Natural killer cell (primary cell): ENCODE data around the gene CD8A. TPM values are rescaled to one million over a fixed set of nuclear protein-coding genes. Genes with fewer than 3 reads are reported as not detected.

Experiments
- ATAC-seq, 3 donors: fragments of 150-1000 bp in 2 of 3; fragments of 200-7000 bp in 1 of 3; cut with Tn5 transposase; 1 replicate in 1 of 3; 2 replicates in 2 of 3; pipeline ENCODE4 v1.10.0; 2021; ENCODE audit warnings: mild to moderate bottlenecking in 2 of 3, moderate library complexity in 2 of 3
- DNase-seq, 2 donors: peaks; one replicate each; pipeline versions ENCODE4 v3.0.0 to v3.0.0-alpha.2; 2013 to 2021; ENCODE audit warnings: mixed read lengths in 1 of 2
- H3K27ac ChIP-seq: one replicate; pipeline ENCODE4 v1.5.1; 2013; ENCODE audit warnings: mild to moderate bottlenecking, low read length
- H3K27me3 ChIP-seq: one replicate; pipeline ENCODE4 v1.6.1; 2013; ENCODE audit warnings: low read length; ENCODE audit not compliant: control insufficient read depth, insufficient read depth
- H3K36me3 ChIP-seq: one replicate; pipeline ENCODE4 v1.6.1; 2013; ENCODE audit warnings: low read length; ENCODE audit not compliant: control insufficient read depth, insufficient read depth
- H3K4me1 ChIP-seq: one replicate; pipeline ENCODE4 v1.6.1; 2013; ENCODE audit warnings: low read length; ENCODE audit not compliant: control insufficient read depth, insufficient read depth
- H3K4me3 ChIP-seq: one replicate; pipeline ENCODE4 v1.5.1; 2013; ENCODE audit warnings: low read length
- H3K9me3 ChIP-seq: one replicate; pipeline ENCODE4 v1.6.1; 2013; ENCODE audit warnings: low read length; ENCODE audit not compliant: control insufficient read depth, insufficient read depth
- H3K27ac Mint-ChIP-seq, 2 donors: one replicate each; pipeline ENCODE4 v1.8.0; 2022; ENCODE audit warnings: mild to moderate bottlenecking in 2 of 2, mixed read lengths in 2 of 2, moderate library complexity in 1 of 2
- H3K27me3 Mint-ChIP-seq, 2 donors: one replicate each; pipeline ENCODE4 v1.8.0; 2022; ENCODE audit warnings: low read depth in 2 of 2, mixed read lengths in 2 of 2
- H3K36me3 Mint-ChIP-seq: one replicate; pipeline ENCODE4 v1.8.0; 2022; ENCODE audit warnings: mixed read lengths
- H3K4me1 Mint-ChIP-seq, 2 donors: one replicate each; pipeline ENCODE4 v1.8.0; 2022; ENCODE audit warnings: mixed read lengths in 2 of 2
- H3K4me3 Mint-ChIP-seq: one replicate; pipeline ENCODE4 v1.8.0; 2022; ENCODE audit warnings: mild to moderate bottlenecking, moderate library complexity, mixed read lengths
- H3K9me3 Mint-ChIP-seq, 2 donors: one replicate each; pipeline ENCODE4 v1.8.0; 2022; ENCODE audit warnings: mixed read lengths in 2 of 2
- CTCF ChIP-seq: fragments of 200-600 bp; IDR thresholded peaks from one replicate; pipeline ENCODE4 v1.8.0; 2022; ENCODE audit warnings: antibody characterized with exemption
- WGBS: methylation state at CpG from one replicate; pipeline ENCODE4 v1.1.7; 2013; ENCODE audit warnings: missing lambda C conversion rate; ENCODE audit not compliant: insufficient coverage; 5-methylcytosine and 5-hydroxymethylcytosine counted together
- intact Hi-C: fragments of 100-400 bp; cut with micrococcal nuclease; formaldehyde crosslinking; loops from one replicate; pipeline ENCODE4 v1.14.2; 2022
- total RNA-seq, 4 donors: library from RNA; stranded (reverse); fragments of 120-200 nt in 1 of 4; gene quantifications; one replicate each; pipeline versions ENCODE4 v1.2.3 to v1.2.4, GENCODE V29; 2013 to 2022

The CD8A gene
- total RNA-seq, 3 donors from 2014 or later (not counting 1 experiment from before 2014, with no cell fraction given) = 85.3 to 208 (median 162) TPM

DNA sequence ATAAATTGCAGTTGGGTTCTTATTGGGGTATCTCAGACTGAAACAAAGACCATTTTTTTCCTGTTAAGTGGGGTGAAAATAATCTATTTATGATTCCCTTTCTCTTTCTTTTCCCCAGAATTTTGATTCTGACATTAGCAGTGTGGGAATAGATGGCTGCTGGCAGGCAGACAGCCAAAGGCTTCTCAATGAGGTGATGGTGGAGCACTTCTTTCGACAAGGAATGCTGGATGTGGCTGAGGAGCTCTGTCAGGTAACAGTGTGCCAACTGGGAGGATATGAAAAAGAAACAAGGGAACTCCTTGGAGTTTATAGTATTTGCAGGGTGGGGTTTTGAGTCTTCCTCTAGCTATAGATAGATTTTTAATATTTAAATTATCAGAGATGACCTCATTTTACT, 38.9 kb downstream of the CD8A start:
- intact Hi-C loops = no loop called here
- ATAC-seq = no peak

DNA sequence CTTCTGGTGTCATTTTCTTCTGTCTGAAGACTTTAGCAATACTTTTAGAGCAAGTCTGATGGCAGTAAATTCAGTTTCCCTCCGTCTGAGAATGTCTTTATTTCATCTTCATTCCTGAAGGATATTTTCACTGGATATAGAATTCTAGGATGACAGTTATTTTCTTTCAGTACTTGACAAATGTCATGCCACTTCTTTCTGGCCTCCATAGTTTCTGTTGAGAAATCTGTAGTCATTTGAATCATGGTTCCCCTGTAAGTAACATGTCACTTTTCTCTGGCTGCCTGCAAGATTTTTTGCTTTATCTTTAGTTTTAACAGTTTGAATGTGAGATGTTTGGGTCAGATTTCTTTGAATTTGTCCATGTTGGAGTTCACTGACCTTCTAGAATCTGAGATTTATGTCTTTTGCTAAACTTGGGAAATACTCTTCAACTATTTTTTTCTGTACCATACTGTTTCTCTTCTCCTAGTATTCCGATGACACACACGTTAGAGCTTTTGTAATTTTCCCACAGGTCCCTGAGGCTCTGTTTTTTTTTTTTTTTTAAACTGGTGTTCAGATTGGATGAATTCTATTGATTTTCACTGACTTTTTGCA, 40.4 kb downstream of the CD8A start:
- no peaks in the 10 kb centered on the region for H3K9me3 Mint-ChIP-seq
- TF ChIP-seq CTCF = no peak
- no peak overlapping the region for H3K4me3 Mint-ChIP-seq
- Histone ChIP-seq H3K9me3 (no peaks in the 10 kb centered on the region), H3K27me3 (no peaks in the 10 kb centered on the region), H3K27ac (no peak overlapping the region), H3K4me1 (no peaks in the 10 kb centered on the region), H3K4me3 (no peak overlapping the region), H3K36me3 (peaks cover 42% of the 10 kb centered on the region)
- DNase-seq (no peak), ATAC-seq (no peak)
- no peaks in the 10 kb centered on the region for H3K27me3 Mint-ChIP-seq
- peak overlapping the region in 1 of 2 donors; percentile 27 for H3K27ac Mint-ChIP-seq
- WGBS = 100% methylated on average over 2 of the region's 3 CpGs
- peaks cover 50 to 52% of the 10 kb centered on the region in 2 donors for H3K4me1 Mint-ChIP-seq
- H3K36me3 Mint-ChIP-seq = peaks cover 21% of the 10 kb centered on the region
- intact Hi-C loops = no loop called here

More for the DNA sequence above, 38.9 kb downstream of the CD8A start:
- no peaks in the 10 kb centered on the region for H3K27me3 ChIP-seq
- no peaks in the 10 kb centered on the region for H3K9me3 ChIP-seq
- H3K27ac ChIP-seq = no peak overlapping the region
- no peaks in the 10 kb centered on the region for H3K27me3 Mint-ChIP-seq
- no peak for DNase-seq
- no peaks in the 10 kb centered on the region for H3K4me1 ChIP-seq
- H3K36me3 Mint-ChIP-seq = peaks cover 21% of the 10 kb centered on the region
- no peak overlapping the region for H3K4me3 ChIP-seq
- TF ChIP-seq CTCF = no peak
- peaks cover 47% of the 10 kb centered on the region for H3K36me3 ChIP-seq
- H3K4me3 Mint-ChIP-seq = no peak overlapping the region
- H3K27ac Mint-ChIP-seq = peak overlapping the region in 1 of 2 donors; percentile 27
- H3K4me1 Mint-ChIP-seq = peaks cover 43 to 46% of the 10 kb centered on the region in 2 donors
- WGBS = 93% methylated on average over 1 of the region's 1 CpG
- H3K9me3 Mint-ChIP-seq = no peaks in the 10 kb centered on the region

GRCh38 chr2:86747711-86748639, 42.7 kb downstream of the CD8A start:
- no peak overlapping the region for H3K27ac ChIP-seq
- WGBS = 98% methylated on average over 8 of the region's 9 CpGs
- peaks cover under 1% of the 10 kb centered on the region for H3K4me1 ChIP-seq
- TF ChIP-seq CTCF = no peak
- Mint-ChIP-seq H3K36me3 (peaks cover 20% of the 10 kb centered on the region), H3K4me1 (peaks cover 55 to 60% of the 10 kb centered on the region in 2 donors), H3K9me3 (no peaks in the 10 kb centered on the region), H3K27ac (peak overlapping the region; percentile 39 to 44), H3K27me3 (no peaks in the 10 kb centered on the region), H3K4me3 (no peak overlapping the region)
- H3K27me3 ChIP-seq = no peaks in the 10 kb centered on the region
- no peaks in the 10 kb centered on the region for H3K9me3 ChIP-seq
- peaks cover 29% of the 10 kb centered on the region for H3K36me3 ChIP-seq
- intact Hi-C loops = no loop called here
- no peak overlapping the region for H3K4me3 ChIP-seq
- ATAC-seq (peak in 2 of 3 donors; percentile 57 to 69), DNase-seq (no peak)
